NCI-H1048 (cell line): ENCODE results near the gene SPNS3.

Source experiments
- DNase-seq: peaks from one replicate; lab custom pipeline; 2025; lab: John Stamatoyannopoulos, UW

Gene SPNS3

GRCh38 chr17:4490109-4490591 is 56.4 kb downstream of the SPNS3 start:
- DNase-seq = no peak

- DNase-seq = no peak
Observed at GRCh38 chr17:4490637-4491061, 56.9 kb downstream of the SPNS3 start.

GRCh38 chr17:4492721-4493561 is 59.2 kb downstream of the SPNS3 start:
- DNase-seq = no peak

- DNase-seq = no peak
Observed at GRCh38 chr17:4497101-4497824, 63.5 kb downstream of the SPNS3 start.

GRCh38 chr17:4498461-4499397 is 65.0 kb downstream of the SPNS3 start, which contains the start of gene SPNS2:
Gene SPNS2 (plus strand): TSS chr17:4498881. CDS start chr17:4499048, 167 bp downstream.
- DNase-seq = no peak

- no peak for DNase-seq
Observed at GRCh38 chr17:4499431-4500190, 65.9 kb downstream of the SPNS3 start.

GRCh38 chr17:4500191-4500571 is 66.4 kb downstream of the SPNS3 start:
- no peak for DNase-seq

GRCh38 chr17:4501295-4501949 is 67.7 kb downstream of the SPNS3 start:
- no peak for DNase-seq

GRCh38 chr17:4502466-4503154 is 68.9 kb downstream of the SPNS3 start:
- DNase-seq = no peak

GRCh38 chr17:4503283-4504025 is 69.7 kb downstream of the SPNS3 start:
- no peak for DNase-seq

- no peak for DNase-seq
Observed at GRCh38 chr17:4504188-4504587, 70.4 kb downstream of the SPNS3 start.

GRCh38 chr17:4505187-4505586 is 71.4 kb downstream of the SPNS3 start:
- no peak for DNase-seq

- no peak for DNase-seq
Observed at GRCh38 chr17:4506175-4506813, 72.6 kb downstream of the SPNS3 start.

- DNase-seq = no peak
Observed at GRCh38 chr17:4506892-4507291, 73.2 kb downstream of the SPNS3 start.

- DNase-seq = no peak
Observed at GRCh38 chr17:4507361-4508111, 73.8 kb downstream of the SPNS3 start.

GRCh38 chr17:4508207-4508606 is 74.5 kb downstream of the SPNS3 start:
- no peak for DNase-seq

GRCh38 chr17:4509401-4509800 is 75.7 kb downstream of the SPNS3 start:
- DNase-seq = no peak
